Right lobe of liver (tissue), 6 donors: Measurements from ENCODE around the gene PARVB. TPM values are rescaled to one million over a fixed set of nuclear protein-coding genes. Genes with fewer than 3 reads are reported as not detected.

ENCODE experiments used
- ATAC-seq, 4 donors: fragments of 200-7000 bp; cut with Tn5 transposase; one replicate each; pipeline ENCODE4 v1.9.1; 2020; ENCODE audit warnings: mild to moderate bottlenecking in 4 of 4, moderate library complexity in 4 of 4
- DNase-seq, 3 donors: peaks; one replicate each; pipeline ENCODE4 v3.0.0-alpha.2; 2020
- H3K27ac ChIP-seq, 3 donors: fragments of 200-600 bp; one replicate each; pipeline ENCODE4 v1.8.0; 2022
- H3K27me3 ChIP-seq, 2 donors: fragments of 200-600 bp; one replicate each; pipeline ENCODE4 v1.8.0; 2022
- H3K36me3 ChIP-seq, 4 donors: fragments of 200-600 bp; sonication (generic) in 1 of 4; one replicate each; pipeline versions ENCODE4 v1.5.1 to v1.8.0; 2017 to 2022; ENCODE audit warnings: control low read depth in 1 of 4
- H3K4me1 ChIP-seq, 4 donors: fragments of 200-600 bp; sonication (generic) in 1 of 4; one replicate each; pipeline versions ENCODE4 v1.5.1 to v1.8.0; 2017 to 2022; ENCODE audit warnings: control low read depth in 1 of 4
- H3K4me3 ChIP-seq, 3 donors: fragments of 200-600 bp; one replicate each; pipeline ENCODE4 v1.8.0; 2022
- H3K9me3 ChIP-seq, 4 donors: fragments of 200-600 bp; sonication (generic) in 1 of 4; one replicate each; pipeline versions ENCODE4 v1.5.1 to v1.8.0; 2017 to 2022; ENCODE audit warnings: control low read depth in 1 of 4
- CTCF ChIP-seq, 4 donors: fragments of 200-600 bp in 3 of 4; fragments of 450-650 bp in 1 of 4; IDR thresholded peaks; one replicate each; pipeline versions ENCODE4 v1.5.1 to v1.8.0; 2016 to 2022; ENCODE audit warnings: antibody characterized with exemption in 4 of 4, mild to moderate bottlenecking in 2 of 4
- POLR2A ChIP-seq: fragments of 450-650 bp; IDR thresholded peaks from one replicate; pipeline ENCODE4 v1.6.1; 2017; ENCODE audit warnings: antibody characterized with exemption, mild to moderate bottlenecking
- WGBS: methylation state at CpG from one replicate; pipeline ENCODE4 v1.1.6; 2018; ENCODE audit warnings: low coverage, low lambda C conversion rate; ENCODE audit not compliant: insufficient coverage; ENCODE audit errors: missing lambda C conversion rate; 5-methylcytosine and 5-hydroxymethylcytosine counted together
- intact Hi-C, 2 donors: fragments of 100-400 bp; cut with DNase I; formaldehyde crosslinking; loops; one replicate each; pipeline versions ENCODE4 v1.11.2 to v1.14.1; 2022
- total RNA-seq, 6 experiments: library from RNA; depleted of rRNA in 2 of 6; stranded (reverse); fragments of >200 nt in 2 of 6; fragmentation: NEBNext Ultra II Directional in 3 of 6; extraction: Animal tissue kit (Norgen Biotek cat#: 25700) in 3 of 6; gene quantifications; one replicate each; pipeline versions ENCODE4 v1.1.0 to v1.2.4, GENCODE V29; 2016 to 2023
- donor health status: DM: no; HTN: yes; CAD: no.
- donor health status: DM: no; HTN: no; CAD: no.
- donor health status: DM: no; HTN: no; CAD: no.
- donor health status: DM: no; HTN: yes; CAD: no.
- donor health status: DM: no; HTN: yes; CAD: no.

PARVB gene
- total RNA-seq, 6 experiments from 2014 or later: 14.2 to 21.3 (median 15.2) TPM

GRCh38 chr22:44033287-44033686 lies 9.2 kb downstream of the PARVB start:
- Histone ChIP-seq H3K27me3 (no peaks in the 10 kb centered on the region), H3K4me3 (no peak overlapping the region), H3K27ac (no peak overlapping the region), H3K4me1 (peaks cover 0 to 15% (median 5%) of the 10 kb centered on the region in 4 donors), H3K9me3 (no peaks in the 10 kb centered on the region), H3K36me3 (no peaks in the 10 kb centered on the region)
- ATAC-seq (no peak), DNase-seq (no peak)
- intact Hi-C loops: no loop called here
- no peak for TF ChIP-seq POLR2A
- TF ChIP-seq CTCF (IDR thresholded peaks at IDR 0.05): no peak
- WGBS: 67% methylated on average over 2 of the region's 7 CpGs

GRCh38 chr22:44033694-44034093 lies 9.6 kb downstream of the PARVB start:
- H3K4me1 ChIP-seq: peaks cover 0 to 12% (median 4%) of the 10 kb centered on the region in 4 donors
- intact Hi-C loops: no loop called here
- no peaks in the 10 kb centered on the region for H3K9me3 ChIP-seq
- no peak overlapping the region for H3K4me3 ChIP-seq
- 82% methylated on average over 8 of the region's 8 CpGs for WGBS
- H3K27ac ChIP-seq: no peak overlapping the region
- no peaks in the 10 kb centered on the region for H3K36me3 ChIP-seq
- TF ChIP-seq CTCF (IDR thresholded peaks at IDR 0.05): no peak
- no peak for TF ChIP-seq POLR2A
- ATAC-seq: no peak
- peak in 1 of 3 donors; percentile 22 for DNase-seq
- no peaks in the 10 kb centered on the region for H3K27me3 ChIP-seq

- peak in 3 of 4 donors; percentile 11 to 77 (median 18) for ATAC-seq
- no peak for DNase-seq
- H3K4me3 ChIP-seq: no peak overlapping the region
- H3K9me3 ChIP-seq: no peaks in the 10 kb centered on the region
- 64% methylated on average over 6 of the region's 9 CpGs for WGBS
- TF ChIP-seq CTCF (IDR thresholded peaks at IDR 0.05) (no peak), POLR2A (no peak)
- no peak overlapping the region for H3K27ac ChIP-seq
- no peaks in the 10 kb centered on the region for H3K27me3 ChIP-seq
- H3K4me1 ChIP-seq: no peaks in the 10 kb centered on the region
- intact Hi-C loops: no loop called here
- H3K36me3 ChIP-seq: no peaks in the 10 kb centered on the region
Observed at GRCh38 chr22:44037519-44038375, 13.6 kb downstream of the PARVB start.

GRCh38 chr22:44039566-44040171 lies 15.6 kb downstream of the PARVB start:
- Histone ChIP-seq H3K27me3 (no peaks in the 10 kb centered on the region), H3K4me3 (no peak overlapping the region), H3K9me3 (no peaks in the 10 kb centered on the region), H3K36me3 (no peaks in the 10 kb centered on the region), H3K27ac (no peak overlapping the region), H3K4me1 (no peaks in the 10 kb centered on the region)
- WGBS: 79% methylated on average over 8 of the region's 8 CpGs
- DNase-seq: no peak
- ATAC-seq: no peak
- TF ChIP-seq POLR2A (no peak), CTCF (IDR thresholded peaks at IDR 0.05) (no peak)
- intact Hi-C loops: no loop called here
